ENCODE measurements around the gene PIP4K2B.

DNA sequence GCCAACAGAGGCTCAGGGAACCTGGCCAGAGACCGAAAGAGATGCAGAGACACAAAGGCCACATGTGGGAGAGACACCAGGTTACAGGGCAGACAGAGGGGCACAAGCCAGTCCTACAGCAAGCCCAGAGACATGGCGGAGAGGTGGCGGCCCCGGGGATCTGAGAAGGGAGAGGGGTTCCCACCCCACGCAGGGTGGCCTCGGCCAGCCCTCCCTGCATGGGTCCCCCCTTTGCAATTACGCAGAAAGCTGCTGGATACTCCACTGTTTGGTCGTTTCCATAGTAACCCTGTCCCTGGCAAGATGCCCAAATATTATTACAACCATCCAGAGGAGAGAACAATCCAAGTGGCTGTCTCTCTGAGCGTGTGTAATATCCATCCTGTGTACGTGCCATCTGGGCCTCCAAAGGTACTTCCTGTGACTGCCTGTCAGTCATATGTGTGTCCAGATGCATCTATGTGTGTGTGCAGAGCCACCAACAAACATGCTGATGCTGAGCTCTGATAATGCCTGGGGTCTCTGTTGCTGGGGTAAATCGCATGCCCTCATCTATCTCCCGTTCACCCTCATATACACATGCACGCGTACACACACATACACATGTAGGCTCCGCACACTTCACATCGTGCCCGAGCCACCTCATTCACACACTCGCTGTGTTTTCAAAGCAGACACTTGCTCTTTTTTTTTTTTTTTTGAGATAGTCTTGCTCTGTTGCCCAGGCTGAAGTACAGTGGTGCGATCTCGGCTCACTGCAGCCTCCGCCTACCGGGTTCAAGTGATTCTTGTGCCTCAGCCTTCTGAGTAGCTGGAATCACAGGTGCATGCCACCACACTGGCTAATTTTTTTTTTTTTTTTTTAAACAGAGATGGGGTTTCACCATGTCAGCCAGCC, 56.7 kb downstream of the PIP4K2B start:
- TF ChIP-seq CTCF (IDR thresholded peaks at IDR 0.05): no peak
- no peak for TF ChIP-seq POLR2A (IDR thresholded peaks at IDR 0.05)
